Sigmoid colon (tissue), 7 donors: ENCODE measurements around the gene SERTAD2. TPM values are rescaled to one million over a fixed set of nuclear protein-coding genes. Genes with fewer than 3 reads are reported as not detected.

Source experiments
- DNase-seq: peaks from one replicate; pipeline ENCODE4 v3.0.0-alpha.2; 2019
- H3K27ac ChIP-seq, 4 donors: fragments of 200-600 bp; sonication (generic); one replicate each; pipeline ENCODE4 v1.5.1; 2016 to 2019; ENCODE audit warnings: mild to moderate bottlenecking in 1 of 4
- H3K27me3 ChIP-seq, 3 donors: fragments of 200-600 bp; sonication (generic); one replicate each; pipeline ENCODE4 v1.5.1; 2019; ENCODE audit warnings: mild to moderate bottlenecking in 1 of 3
- H3K36me3 ChIP-seq, 4 donors: fragments of 200-600 bp; sonication (generic); one replicate each; pipeline ENCODE4 v1.5.1; 2016 to 2019
- H3K4me1 ChIP-seq, 4 donors: fragments of 200-600 bp; sonication (generic); one replicate each; pipeline ENCODE4 v1.5.1; 2017 to 2019
- H3K4me3 ChIP-seq, 4 donors: fragments of 200-600 bp; sonication (generic); one replicate each; pipeline ENCODE4 v1.5.1; 2017 to 2019; ENCODE audit warnings: mild to moderate bottlenecking in 2 of 4, moderate library complexity in 1 of 4
- H3K9me3 ChIP-seq, 4 donors: fragments of 200-600 bp in 3 of 4; sonication (generic) in 3 of 4; one replicate each; pipeline versions ENCODE4 v1.5.1 to v1.6.1; 2013 to 2019
- CTCF ChIP-seq, 4 experiments: fragments of 450-650 bp in 3 of 4; fragments of 200-600 bp in 1 of 4; IDR thresholded peaks; one replicate each; pipeline ENCODE4 v1.5.1; 2016 to 2019; ENCODE audit warnings: antibody characterized with exemption in 4 of 4, mild to moderate bottlenecking in 3 of 4, moderate library complexity in 2 of 4
- EP300 ChIP-seq, 4 donors: sonication (generic); formaldehyde crosslinking; IDR thresholded peaks; one replicate each; pipeline ENCODE4 v1.6.1; 2017; ENCODE audit warnings: antibody characterized with exemption in 4 of 4
- POLR2A ChIP-seq, 2 donors: fragments of 450-650 bp; IDR thresholded peaks; one replicate each; pipeline ENCODE4 v1.6.1; 2016; ENCODE audit warnings: antibody characterized with exemption in 2 of 2, mild to moderate bottlenecking in 2 of 2, moderate library complexity in 2 of 2
- POLR2AphosphoS5 ChIP-seq, 4 donors: sonication (generic); formaldehyde crosslinking; IDR thresholded peaks; one replicate each; pipeline ENCODE4 v1.6.1; 2017; ENCODE audit warnings: antibody characterized with exemption in 4 of 4
- WGBS, 2 donors: extraction: QIAGEN DNeasy Blood & Tissue Kit; methylation state at CpG; one replicate each; pipeline ENCODE4 v1.1.7; 2013; 5-methylcytosine and 5-hydroxymethylcytosine counted together
- intact Hi-C: fragments of 100-400 bp; cut with DNase I; formaldehyde crosslinking; loops from one replicate; pipeline ENCODE4 v1.15.1; 2023
- polyA plus RNA-seq, 3 donors: library from polyadenylated mRNA; stranded (reverse); fragments of 200-250 nt; gene quantifications; one replicate each; pipeline ENCODE4 v1.2.3, GENCODE V29; 2013
- total RNA-seq, 4 donors: library from RNA; depleted of rRNA; stranded (reverse); fragments of >200 nt; gene quantifications; one replicate each; pipeline ENCODE4 v1.1.0, GENCODE V29; 2016
- donor health status: healthy with polysubstance abuse.
- donor health status: Bipolar disorder and iron deficiency.
- donor health status: healthy.

The SERTAD2 gene
- total and polyA plus RNA-seq, 7 donors, result 6.9 to 14.3 (median 9.1) TPM

GRCh38 chr2:64629329-64629781 lies 24.4 kb downstream of the SERTAD2 start:
- Histone ChIP-seq H3K4me1 (peaks cover 0 to 47% (median 35%) of the 10 kb centered on the region in 4 donors), H3K27ac (peak overlapping the region in 2 of 4 donors; percentile 0 to 61), H3K9me3 (no peaks in the 10 kb centered on the region), H3K36me3 (peaks cover 0 to 13% (median 2%) of the 10 kb centered on the region in 4 donors), H3K27me3 (no peaks in the 10 kb centered on the region), H3K4me3 (no peak overlapping the region)
- 87 to 89% methylated on average over 10 of the region's 10 CpGs for WGBS, 2 donors
- peak; percentile 72 for DNase-seq
- intact Hi-C loops, result no loop called here
- TF ChIP-seq POLR2AphosphoS5 (IDR thresholded peaks at IDR 0.05) (peak in 2 of 4 donors; percentile 5 to 7), EP300 (IDR thresholded peaks at IDR 0.05) (no peak)

GRCh38 chr2:64627860-64628841 lies 25.6 kb downstream of the SERTAD2 start:
- H3K36me3 ChIP-seq, result peaks cover 0 to 13% (median 2%) of the 10 kb centered on the region in 4 donors
- peaks cover 0 to 36% (median 29%) of the 10 kb centered on the region in 4 donors for H3K4me1 ChIP-seq
- H3K27ac ChIP-seq, result peak overlapping the region in 3 of 4 donors; percentile 0 to 61 (median 26)
- H3K27me3 ChIP-seq, result no peaks in the 10 kb centered on the region
- H3K4me3 ChIP-seq, result no peak overlapping the region
- peak; percentile 18 for DNase-seq
- intact Hi-C loops, result no loop called here
- no peak for TF ChIP-seq POLR2A (IDR thresholded peaks at IDR 0.05)
- no peak for TF ChIP-seq CTCF (IDR thresholded peaks at IDR 0.05)
- no peaks in the 10 kb centered on the region for H3K9me3 ChIP-seq
- WGBS, 2 donors, result 59 to 82% methylated on average over 14 of the region's 14 CpGs

GRCh38 chr2:64626963-64627760 lies 26.6 kb downstream of the SERTAD2 start:
- DNase-seq, result peak; percentile 68
- Histone ChIP-seq H3K4me3 (no peak overlapping the region), H3K27me3 (no peaks in the 10 kb centered on the region), H3K9me3 (no peaks in the 10 kb centered on the region), H3K27ac (peak overlapping the region in 3 of 4 donors; percentile 31 to 56 (median 33)), H3K4me1 (peaks cover 0 to 29% (median 25%) of the 10 kb centered on the region in 4 donors), H3K36me3 (peaks cover 0 to 8% (median 2%) of the 10 kb centered on the region in 4 donors)
- TF ChIP-seq EP300 (IDR thresholded peaks at IDR 0.05) (no peak), POLR2AphosphoS5 (IDR thresholded peaks at IDR 0.05) (no peak), POLR2A (IDR thresholded peaks at IDR 0.05) (no peak), CTCF (IDR thresholded peaks at IDR 0.05) (no peak)
- intact Hi-C loops, result no loop called here
- WGBS, 2 donors, result 88 to 89% methylated on average over 27 of the region's 27 CpGs

GRCh38 chr2:64626146-64626809 lies 27.4 kb downstream of the SERTAD2 start:
- DNase-seq, result peak; percentile 37
- peaks cover 0 to 29% (median 25%) of the 10 kb centered on the region in 4 donors for H3K4me1 ChIP-seq
- WGBS, 2 donors, result 85 to 88% methylated on average over 10 of the region's 10 CpGs
- H3K9me3 ChIP-seq, result no peaks in the 10 kb centered on the region
- no peak for TF ChIP-seq POLR2AphosphoS5 (IDR thresholded peaks at IDR 0.05)
- TF ChIP-seq POLR2A (IDR thresholded peaks at IDR 0.05), result no peak
- TF ChIP-seq EP300 (IDR thresholded peaks at IDR 0.05), result no peak
- no peak for TF ChIP-seq CTCF (IDR thresholded peaks at IDR 0.05)
- peak overlapping the region in 1 of 4 donors; percentile 56 for H3K27ac ChIP-seq
- intact Hi-C loops, result no loop called here
- peaks cover 0 to 8% (median 2%) of the 10 kb centered on the region in 4 donors for H3K36me3 ChIP-seq
- H3K4me3 ChIP-seq, result no peak overlapping the region
- H3K27me3 ChIP-seq, result no peaks in the 10 kb centered on the region
